GM23248 (cell line): ENCODE results near the gene CCM2. TPM values are rescaled to one million over a fixed set of nuclear protein-coding genes. Genes with fewer than 3 reads are reported as not detected.

Experiments
- DNase-seq: peaks from one replicate; pipeline ENCODE4 v3.0.0-alpha.2; 2015
- H2AFZ ChIP-seq: fragments of 200-600 bp; sonication (generic); 2 replicates; pipeline ENCODE4 v1.6.1; 2016; ENCODE audit warnings: antibody characterized with exemption
- H3F3A ChIP-seq: fragments of 200-600 bp; sonication (generic); 2 replicates; pipeline ENCODE4 v1.6.1; 2016; ENCODE audit warnings: mild to moderate bottlenecking, antibody characterized with exemption, mixed run types; ENCODE audit not compliant: insufficient read depth
- H3K27ac ChIP-seq: fragments of 200-600 bp; sonication (generic); 2 replicates; pipeline ENCODE4 v1.5.1; 2016; ENCODE audit warnings: mild to moderate bottlenecking
- H3K27me3 ChIP-seq: fragments of 200-600 bp; sonication (generic); replicated peaks from 2 replicates; pipeline ENCODE4 v1.6.1; 2016; ENCODE audit warnings: mild to moderate bottlenecking; ENCODE audit not compliant: insufficient read depth
- H3K36me3 ChIP-seq: fragments of 200-600 bp; sonication (generic); 2 replicates; pipeline ENCODE4 v1.6.1; 2016; ENCODE audit warnings: low read depth, mild to moderate bottlenecking
- H3K4me1 ChIP-seq: fragments of 200-600 bp; sonication (generic); 2 replicates; pipeline ENCODE4 v1.6.1; 2016; ENCODE audit warnings: mild to moderate bottlenecking; ENCODE audit not compliant: insufficient read depth
- H3K4me2 ChIP-seq: fragments of 200-600 bp; sonication (generic); one replicate; pipeline ENCODE4 v1.6.1; 2016; ENCODE audit warnings: mild to moderate bottlenecking; ENCODE audit not compliant: unreplicated experiment
- H3K4me3 ChIP-seq: fragments of 200-600 bp; sonication (generic); 2 replicates; pipeline ENCODE4 v1.5.1; 2016; ENCODE audit warnings: mild to moderate bottlenecking
- H3K79me2 ChIP-seq: fragments of 200-600 bp; sonication (generic); 2 replicates; pipeline ENCODE4 v1.6.1; 2016; ENCODE audit warnings: mild to moderate bottlenecking; ENCODE audit not compliant: insufficient read depth
- H3K9ac ChIP-seq: fragments of 200-600 bp; sonication (generic); 2 replicates; pipeline ENCODE4 v1.6.1; 2016; ENCODE audit warnings: mild to moderate bottlenecking
- H3K9me2 ChIP-seq: fragments of 200-600 bp; sonication (generic); 2 replicates; pipeline ENCODE4 v1.6.1; 2016; ENCODE audit warnings: mixed run types, mild to moderate bottlenecking, moderate library complexity; ENCODE audit not compliant: insufficient read depth
- H3K9me3 ChIP-seq: fragments of 200-600 bp; sonication (generic); one replicate; pipeline ENCODE4 v1.6.1; 2017; ENCODE audit warnings: low read depth
- H4K20me1 ChIP-seq: fragments of 200-600 bp; sonication (generic); 2 replicates; pipeline ENCODE4 v1.6.0; 2016; ENCODE audit not compliant: insufficient read depth
- EZH2 ChIP-seq: fragments of 200-600 bp; sonication (generic); IDR thresholded peaks from 2 replicates; pipeline ENCODE4 v1.6.1; 2018; ENCODE audit warnings: antibody characterized with exemption, mild to moderate bottlenecking; ENCODE audit not compliant: insufficient read depth, poor library complexity, severe bottlenecking
- EZH2phosphoT487 ChIP-seq: fragments of 200-600 bp; sonication (generic); IDR thresholded peaks from 2 replicates; pipeline ENCODE4 v1.6.1; 2018; ENCODE audit warnings: antibody characterized with exemption, moderate library complexity, mild to moderate bottlenecking, low read depth; ENCODE audit not compliant: insufficient read depth
- WGBS, 2 experiments: methylation state at CpG; one replicate each; pipeline ENCODE4 v1.1.6; 2015 to 2017; ENCODE audit warnings: low lambda C conversion rate in 2 of 2, low coverage in 1 of 2; ENCODE audit errors: missing lambda C conversion rate in 2 of 2; 5-methylcytosine and 5-hydroxymethylcytosine counted together
- in situ Hi-C: fragments of 300-500 bp; cut with MboI; formaldehyde crosslinking; loops from 2 replicates; pipeline ENCODE4 v1.15.0; 2020
- polyA plus RNA-seq: library from polyadenylated mRNA; unstranded; fragments of >200 nt; fragmentation: Nextera tagmentation; extraction: Ambion mirVana; gene quantifications from 2 replicates; pipeline ENCODE4 v1.2.1, GENCODE V29; 2016
- total RNA-seq: library from RNA; depleted of rRNA; stranded (reverse); fragments of >200 nt; shearing (Covaris generic); gene quantifications from 2 replicates; pipeline ENCODE4 v1.2.3, GENCODE V29; 2014

The CCM2 gene
- total and polyA plus RNA-seq, 2 experiments from 2014 or later: 63.8 to 69.3 TPM

- no peak for DNase-seq
- no peaks in the 10 kb centered on the region; the same call in 1 of the 2 replicates for H3K36me3 ChIP-seq
- 93 to 94% methylated on average over 9 of the region's 9 CpGs for WGBS, 2 experiments
- in situ Hi-C loops: no loop called here
- H3K9me2 ChIP-seq: no peaks in the 10 kb centered on the region
- no peaks in the 10 kb centered on the region for H3K79me2 ChIP-seq
- H3K4me2 ChIP-seq: no peak overlapping the region
- no peak for TF ChIP-seq EZH2phosphoT487
- TF ChIP-seq EZH2: no peak
- no peak overlapping the region for H3K27ac ChIP-seq
- H2AFZ ChIP-seq: no peak overlapping the region
- no peaks in the 10 kb centered on the region for H3K4me1 ChIP-seq
- no peaks in the 10 kb centered on the region for H3K27me3 ChIP-seq
- no peak overlapping the region for H3K4me3 ChIP-seq
- no peaks in the 10 kb centered on the region for H3K9me3 ChIP-seq
- no peaks in the 10 kb centered on the region for H3F3A ChIP-seq
- H3K9ac ChIP-seq: no peak overlapping the region
- no peaks in the 10 kb centered on the region for H4K20me1 ChIP-seq
Measured at GRCh38 chr7:45077579-45077978, 77.6 kb downstream of the CCM2 start.

- Histone ChIP-seq H2AFZ (no peak overlapping the region), H3K79me2 (no peaks in the 10 kb centered on the region), H3K27me3 (no peaks in the 10 kb centered on the region), H3K9ac (no peak overlapping the region), H3K4me2 (no peak overlapping the region), H4K20me1 (no peaks in the 10 kb centered on the region), H3K36me3 (no peaks in the 10 kb centered on the region; the same call in 1 of the 2 replicates), H3F3A (no peaks in the 10 kb centered on the region), H3K27ac (no peak overlapping the region), H3K9me3 (no peaks in the 10 kb centered on the region), H3K4me1 (no peaks in the 10 kb centered on the region), H3K4me3 (no peak overlapping the region), H3K9me2 (no peaks in the 10 kb centered on the region)
- no peak for DNase-seq
- 80 to 85% methylated on average over 4 to 8 of the region's 8 CpGs for WGBS, 2 experiments
- in situ Hi-C loops: no loop called here
- TF ChIP-seq EZH2phosphoT487 (no peak), EZH2 (no peak)
Measured at GRCh38 chr7:45078125-45078681, 78.2 kb downstream of the CCM2 start.

DNA sequence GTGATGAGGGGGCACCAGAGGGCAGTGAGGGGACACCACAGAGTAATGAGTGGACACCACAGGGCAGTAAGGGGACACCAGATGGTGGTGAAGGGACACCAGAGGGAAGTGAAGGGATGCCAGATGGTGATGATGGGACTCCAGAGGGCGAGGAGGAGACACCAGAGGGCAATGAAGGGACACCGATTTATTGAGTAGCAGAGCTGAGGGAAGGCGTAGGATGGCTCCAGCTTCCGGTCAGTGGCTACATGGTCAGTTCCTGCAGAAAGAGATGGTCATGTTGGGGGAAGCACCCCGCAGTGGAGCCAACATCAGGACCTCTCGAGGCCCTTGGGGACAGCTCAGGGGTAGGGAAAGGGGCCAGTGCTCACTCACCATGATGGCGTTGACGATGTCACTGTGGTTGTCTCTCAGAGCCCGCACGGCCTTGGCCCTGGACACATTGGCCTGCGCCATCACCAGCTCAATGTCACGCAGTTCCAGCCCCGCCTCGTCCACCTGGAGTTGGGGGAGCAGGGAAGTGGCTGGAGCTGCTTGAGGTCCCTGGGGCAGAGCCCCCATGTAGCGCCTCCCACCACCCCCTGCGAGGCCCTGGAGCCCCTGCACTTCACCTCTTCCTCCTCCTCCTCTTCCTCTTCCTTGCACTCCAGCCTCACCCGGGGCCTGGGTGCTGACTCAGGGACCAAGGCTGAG is 80.4 kb downstream of the CCM2 start:
- Histone ChIP-seq H3K4me2 (no peak overlapping the region), H3K27me3 (no peaks in the 10 kb centered on the region), H3K4me3 (no peak overlapping the region), H2AFZ (no peak overlapping the region), H4K20me1 (no peaks in the 10 kb centered on the region), H3K36me3 (no peaks in the 10 kb centered on the region; the same call in 1 of the 2 replicates), H3K9me2 (no peaks in the 10 kb centered on the region), H3K9ac (no peak overlapping the region), H3K9me3 (no peaks in the 10 kb centered on the region), H3K4me1 (no peaks in the 10 kb centered on the region), H3F3A (no peaks in the 10 kb centered on the region), H3K79me2 (no peaks in the 10 kb centered on the region), H3K27ac (no peak overlapping the region)
- TF ChIP-seq EZH2phosphoT487 (no peak), EZH2 (no peak)
- WGBS, 2 experiments: 83 to 85% methylated on average over 14 to 17 of the region's 17 CpGs
- peak; percentile 23 for DNase-seq
- in situ Hi-C loops: no loop called here

DNA sequence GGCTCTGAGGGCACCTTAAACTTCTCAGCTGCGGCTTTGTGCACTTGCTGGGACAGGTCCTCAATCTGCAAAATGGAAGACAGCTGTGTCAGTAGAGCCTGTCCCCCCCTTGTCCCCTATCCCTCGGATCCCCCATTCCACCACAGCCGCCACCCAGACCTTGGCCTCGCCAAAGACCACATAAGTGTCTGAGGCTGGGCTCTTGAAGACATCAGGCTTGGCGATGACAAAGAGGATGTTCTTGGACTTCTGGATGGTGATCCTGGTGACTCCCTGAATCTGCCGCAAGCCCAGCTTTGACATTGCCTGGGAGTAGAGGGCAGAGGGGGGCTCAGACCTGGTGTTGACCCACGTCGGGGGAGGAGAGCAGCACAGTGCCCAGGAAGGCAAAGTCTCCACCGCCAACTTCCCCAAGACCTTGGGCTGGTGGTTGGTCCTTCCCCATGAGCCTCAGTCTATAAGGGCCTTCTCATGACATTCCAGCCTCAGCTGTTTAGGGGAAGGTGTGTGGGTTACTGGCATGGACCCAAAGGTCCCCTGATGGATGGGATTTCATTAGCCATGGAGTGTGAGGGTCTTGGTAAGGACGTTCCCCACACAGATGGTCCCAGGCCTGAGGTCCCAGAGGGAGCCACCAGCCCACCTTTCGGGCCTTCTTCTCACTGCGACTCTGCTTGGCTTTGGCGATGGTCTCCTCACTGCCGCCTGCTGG is 81.1 kb downstream of the CCM2 start:
- Histone ChIP-seq H3K4me3 (no peak overlapping the region), H3K9me3 (no peaks in the 10 kb centered on the region), H3K9ac (no peak overlapping the region), H2AFZ (no peak overlapping the region), H3K27ac (no peak overlapping the region), H3K4me2 (no peak overlapping the region), H3F3A (no peaks in the 10 kb centered on the region), H4K20me1 (no peaks in the 10 kb centered on the region), H3K79me2 (no peaks in the 10 kb centered on the region), H3K36me3 (no peaks in the 10 kb centered on the region; the same call in 1 of the 2 replicates), H3K27me3 (no peaks in the 10 kb centered on the region), H3K4me1 (no peaks in the 10 kb centered on the region), H3K9me2 (no peaks in the 10 kb centered on the region)
- WGBS, 2 experiments: 90 to 95% methylated on average over 14 of the region's 14 CpGs
- TF ChIP-seq EZH2: no peak
- in situ Hi-C loops: no loop called here
- no peak for DNase-seq
